A549 (cell line): ENCODE measurements around the gene CDH4.

Experiments used
- BHLHE40 ChIP-seq: IDR thresholded peaks from 2 replicates; pipeline ENCODE4 v1.6.1; 2012; ENCODE audit warnings: low read depth, low read length, inconsistent platforms
- EP300 ChIP-seq, 2 experiments: fragments of >200 bp; sonication (Bioruptor Twin); formaldehyde crosslinking; IDR thresholded peaks; 2 replicates in 1 of 2; 3 replicates in 1 of 2; pipeline ENCODE4 v1.6.1; 2016 to 2017
- ESRRA ChIP-seq: fragments of 150-350 bp; IDR thresholded peaks from 2 replicates; pipeline ENCODE4 v1.6.1; 2014; ENCODE audit warnings: mild to moderate bottlenecking, low read length, borderline replicate concordance
- HDAC2 ChIP-seq: fragments of 200-600 bp; sonication (generic); IDR thresholded peaks from 2 replicates; pipeline ENCODE4 v1.6.1; 2016
- MYC ChIP-seq: IDR thresholded peaks from 2 replicates; pipeline ENCODE4 v1.6.1; 2012; ENCODE audit warnings: mild to moderate bottlenecking, inconsistent platforms, low read length, improper control_type of control experiment, borderline replicate concordance
- POLR2A ChIP-seq: IDR thresholded peaks from 2 replicates; pipeline ENCODE4 v1.6.1; 2012; ENCODE audit warnings: mild to moderate bottlenecking, low read length
- RAD21 ChIP-seq, 2 experiments: fragments of >200 bp in 1 of 2; sonication (Bioruptor Twin) in 1 of 2; formaldehyde crosslinking in 1 of 2; IDR thresholded peaks in 1 of 2; conservative IDR thresholded peaks in 1 of 2; 2 replicates in 1 of 2; 3 replicates in 1 of 2; pipeline ENCODE4 v1.6.1; 2012 to 2018; ENCODE audit warnings: inconsistent platforms in 1 of 2
- RCOR1 ChIP-seq: fragments of 150-350 bp; IDR thresholded peaks from 2 replicates; pipeline ENCODE4 v1.6.1; 2014; ENCODE audit warnings: antibody characterized with exemption, low read length, low read depth
- SMC3 ChIP-seq: fragments of >200 bp; sonication (Bioruptor Twin); formaldehyde crosslinking; IDR thresholded peaks from 3 replicates; pipeline ENCODE4 v1.6.1; 2018; ENCODE audit warnings: inconsistent platforms
- ZFP36 ChIP-seq: fragments of 450-650 bp; IDR thresholded peaks from 2 replicates; pipeline ENCODE4 v1.6.1; 2014; ENCODE audit warnings: borderline replicate concordance; ENCODE audit not compliant: partially characterized antibody
- TF ChIP-seq, protein P1 (sequence below): fragments of >200 bp; sonication (Bioruptor Twin); formaldehyde crosslinking; IDR thresholded peaks from 3 replicates; pipeline ENCODE4 v1.5.1; 2016
- TF ChIP-seq, protein P2 (sequence below): IDR thresholded peaks from 2 replicates; pipeline ENCODE4 v1.6.1; 2012; ENCODE audit warnings: low read depth, borderline replicate concordance
- TF ChIP-seq, protein P3 (sequence below): IDR thresholded peaks from 2 replicates; pipeline ENCODE4 v1.6.1; 2012
- TF ChIP-seq, protein P4 (sequence below): fragments of 450-650 bp; IDR thresholded peaks from 2 replicates; pipeline ENCODE4 v1.6.1; 2014; ENCODE audit warnings: antibody characterized with exemption

DNA sequence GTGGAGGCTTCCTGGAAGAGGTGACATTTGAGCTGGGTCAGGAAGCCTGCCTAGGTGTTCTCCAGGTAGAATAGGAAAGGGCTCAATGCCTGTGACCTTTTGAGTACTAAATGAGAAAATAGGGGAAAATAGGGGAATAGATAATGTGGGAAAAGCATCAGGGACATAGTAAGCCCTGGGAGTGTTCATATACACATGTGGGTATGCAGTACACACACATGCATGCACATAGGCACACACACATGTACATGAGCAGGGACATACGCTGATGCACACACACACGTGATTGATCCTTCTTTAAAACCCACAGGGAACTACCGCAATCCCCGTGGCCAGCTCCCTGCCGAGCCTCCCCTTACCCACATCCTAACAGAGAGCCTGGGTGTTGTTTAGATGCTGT is 351.7 kb downstream of the CDH4 start:
- TF ChIP-seq, protein P1, sequence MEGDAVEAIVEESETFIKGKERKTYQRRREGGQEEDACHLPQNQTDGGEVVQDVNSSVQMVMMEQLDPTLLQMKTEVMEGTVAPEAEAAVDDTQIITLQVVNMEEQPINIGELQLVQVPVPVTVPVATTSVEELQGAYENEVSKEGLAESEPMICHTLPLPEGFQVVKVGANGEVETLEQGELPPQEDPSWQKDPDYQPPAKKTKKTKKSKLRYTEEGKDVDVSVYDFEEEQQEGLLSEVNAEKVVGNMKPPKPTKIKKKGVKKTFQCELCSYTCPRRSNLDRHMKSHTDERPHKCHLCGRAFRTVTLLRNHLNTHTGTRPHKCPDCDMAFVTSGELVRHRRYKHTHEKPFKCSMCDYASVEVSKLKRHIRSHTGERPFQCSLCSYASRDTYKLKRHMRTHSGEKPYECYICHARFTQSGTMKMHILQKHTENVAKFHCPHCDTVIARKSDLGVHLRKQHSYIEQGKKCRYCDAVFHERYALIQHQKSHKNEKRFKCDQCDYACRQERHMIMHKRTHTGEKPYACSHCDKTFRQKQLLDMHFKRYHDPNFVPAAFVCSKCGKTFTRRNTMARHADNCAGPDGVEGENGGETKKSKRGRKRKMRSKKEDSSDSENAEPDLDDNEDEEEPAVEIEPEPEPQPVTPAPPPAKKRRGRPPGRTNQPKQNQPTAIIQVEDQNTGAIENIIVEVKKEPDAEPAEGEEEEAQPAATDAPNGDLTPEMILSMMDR, result no peak
- TF ChIP-seq POLR2A (no peak), EP300 (IDR thresholded peaks at IDR 0.05) (no peak), BHLHE40 (no peak), HDAC2 (no peak), RAD21 (conservative IDR thresholded peaks at IDR 0.05 in 1 of 2, IDR thresholded peaks at IDR 0.05 in 1 of 2) (no peak), RCOR1 (no peak), MYC (no peak), SMC3 (no peak), ZFP36 (no peak), ESRRA (no peak)
- TF ChIP-seq, protein P2, sequence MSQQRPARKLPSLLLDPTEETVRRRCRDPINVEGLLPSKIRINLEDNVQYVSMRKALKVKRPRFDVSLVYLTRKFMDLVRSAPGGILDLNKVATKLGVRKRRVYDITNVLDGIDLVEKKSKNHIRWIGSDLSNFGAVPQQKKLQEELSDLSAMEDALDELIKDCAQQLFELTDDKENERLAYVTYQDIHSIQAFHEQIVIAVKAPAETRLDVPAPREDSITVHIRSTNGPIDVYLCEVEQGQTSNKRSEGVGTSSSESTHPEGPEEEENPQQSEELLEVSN, result no peak
- TF ChIP-seq, protein P3, sequence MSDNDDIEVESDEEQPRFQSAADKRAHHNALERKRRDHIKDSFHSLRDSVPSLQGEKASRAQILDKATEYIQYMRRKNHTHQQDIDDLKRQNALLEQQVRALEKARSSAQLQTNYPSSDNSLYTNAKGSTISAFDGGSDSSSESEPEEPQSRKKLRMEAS, result no peak
- TF ChIP-seq, protein P4, sequence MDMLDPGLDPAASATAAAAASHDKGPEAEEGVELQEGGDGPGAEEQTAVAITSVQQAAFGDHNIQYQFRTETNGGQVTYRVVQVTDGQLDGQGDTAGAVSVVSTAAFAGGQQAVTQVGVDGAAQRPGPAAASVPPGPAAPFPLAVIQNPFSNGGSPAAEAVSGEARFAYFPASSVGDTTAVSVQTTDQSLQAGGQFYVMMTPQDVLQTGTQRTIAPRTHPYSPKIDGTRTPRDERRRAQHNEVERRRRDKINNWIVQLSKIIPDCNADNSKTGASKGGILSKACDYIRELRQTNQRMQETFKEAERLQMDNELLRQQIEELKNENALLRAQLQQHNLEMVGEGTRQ, result no peak
